Measurements from ENCODE around the gene C16orf96.
"Not testable (repeated sequence)": the region's sequence is repeated elsewhere in the genome, so short reads cannot be mapped to it uniquely, and the experiment has no call there.

C16orf96 gene

GRCh38 chr16:4566144-4566543 is 10.0 kb downstream of the C16orf96 start:
- no peak for FAIRE-seq

DNA sequence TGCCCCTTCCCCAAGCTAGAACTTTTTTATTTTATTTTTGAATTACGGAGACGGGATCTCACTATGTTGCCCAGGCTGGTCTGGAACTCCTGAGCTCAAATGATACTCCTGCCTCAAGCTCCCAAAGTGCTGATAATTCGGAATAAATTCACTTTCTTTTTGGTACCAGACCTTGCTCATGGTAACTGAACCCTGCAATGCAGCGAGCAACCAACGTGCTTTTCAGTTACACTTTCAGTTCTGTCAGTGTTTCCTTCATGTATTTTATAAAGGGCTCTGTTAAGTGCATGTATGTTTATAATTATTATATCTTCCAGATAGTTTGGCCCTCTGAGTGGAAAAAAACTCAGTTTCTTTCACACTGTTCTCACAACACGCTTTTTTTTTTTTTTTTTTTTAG is 13.9 kb downstream of the C16orf96 start:
- FAIRE-seq = no peak

DNA sequence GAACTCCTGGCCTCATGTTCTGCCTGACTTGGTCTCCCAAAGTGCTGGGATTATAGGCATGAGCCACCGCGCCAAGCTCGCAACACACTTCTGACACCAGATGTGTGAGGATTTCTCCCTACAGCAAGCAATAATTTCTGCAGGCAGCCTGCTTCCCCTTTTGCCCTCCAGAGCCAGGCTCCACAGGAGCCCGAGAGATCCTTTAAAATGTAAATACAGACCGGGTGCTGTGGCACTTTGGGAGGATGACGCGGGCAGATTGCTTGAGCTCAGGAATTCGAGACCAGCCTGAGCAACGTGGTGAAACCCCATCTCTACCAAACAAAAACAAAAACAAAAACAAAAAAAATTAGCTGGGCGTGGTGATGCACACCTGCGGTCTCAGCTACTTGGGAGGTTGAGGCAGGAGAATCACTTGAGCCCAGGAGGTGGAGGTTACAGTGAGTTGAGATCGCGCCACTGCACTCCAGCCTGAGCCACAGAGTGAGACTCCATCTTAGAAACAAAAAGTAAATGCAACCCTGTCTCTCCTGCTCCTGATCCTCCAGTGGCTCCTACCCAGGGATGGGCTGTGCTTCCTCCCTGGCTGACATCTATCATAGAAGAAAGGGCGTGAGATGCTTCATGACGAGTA is 14.7 kb downstream of the C16orf96 start:
- no peak for FAIRE-seq

- FAIRE-seq = no peak
These were observed 16.6 kb downstream of the C16orf96 start for GRCh38 chr16:4572715-4573114.

DNA sequence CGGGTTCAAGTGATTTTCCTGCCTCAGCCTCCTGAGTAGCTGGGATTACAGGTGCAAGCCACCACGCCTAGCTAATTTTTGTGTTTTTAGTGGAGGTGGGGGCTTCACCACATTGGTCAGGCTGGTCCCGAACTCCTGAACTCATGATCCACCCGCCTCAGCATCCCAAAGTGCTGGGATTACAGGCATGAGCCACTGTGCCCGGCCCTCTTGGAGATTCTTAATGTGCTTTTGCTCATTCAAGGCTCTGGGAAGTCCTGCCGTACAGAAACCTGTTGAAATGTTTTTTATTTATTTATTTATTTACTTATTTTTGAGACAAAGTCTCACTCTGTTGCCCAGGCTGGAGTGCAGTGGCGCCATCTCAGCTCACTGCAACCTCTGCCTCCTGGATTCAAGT is 17.8 kb downstream of the C16orf96 start:
- not testable (repeated sequence) for FAIRE-seq

DNA sequence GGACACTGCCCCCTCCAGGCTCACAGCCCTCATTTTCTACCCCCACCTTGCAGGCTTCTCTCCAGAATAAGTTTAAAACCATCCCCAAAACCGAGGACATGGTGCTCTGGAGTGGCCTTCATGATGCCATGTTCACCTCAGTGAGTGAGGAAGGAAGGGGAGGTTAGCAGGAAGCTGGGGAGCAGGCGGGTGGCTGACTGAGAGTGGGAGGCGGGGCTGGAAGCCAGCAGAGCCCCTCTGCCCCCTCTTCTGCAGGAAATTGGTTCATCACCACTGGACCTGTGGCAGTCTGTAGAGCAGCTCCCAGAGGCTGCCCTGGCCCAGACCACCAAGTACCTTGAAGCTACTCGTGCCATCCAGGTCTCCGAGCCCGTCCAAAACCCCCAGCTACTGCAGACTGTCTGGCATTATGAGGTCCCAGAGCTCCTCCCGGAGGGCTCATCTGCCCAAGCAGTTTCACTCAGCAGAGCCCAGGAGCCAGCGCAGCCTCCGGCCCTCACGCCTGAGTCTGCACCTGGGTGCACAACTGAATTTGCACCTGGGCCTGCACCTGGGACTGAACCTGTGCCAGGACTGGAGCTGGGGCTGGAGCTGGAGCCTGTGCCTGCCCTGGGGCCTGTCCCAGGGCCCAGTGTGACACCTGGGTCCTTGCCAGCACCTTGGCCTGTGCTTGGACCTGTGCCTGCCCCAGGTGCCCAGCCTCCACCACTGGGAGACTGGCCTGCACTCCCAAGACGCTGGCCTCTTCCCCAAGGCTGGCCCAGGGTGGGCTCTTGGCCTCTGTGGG is 19.0 kb downstream of the C16orf96 start:
- FAIRE-seq = no peak

DNA sequence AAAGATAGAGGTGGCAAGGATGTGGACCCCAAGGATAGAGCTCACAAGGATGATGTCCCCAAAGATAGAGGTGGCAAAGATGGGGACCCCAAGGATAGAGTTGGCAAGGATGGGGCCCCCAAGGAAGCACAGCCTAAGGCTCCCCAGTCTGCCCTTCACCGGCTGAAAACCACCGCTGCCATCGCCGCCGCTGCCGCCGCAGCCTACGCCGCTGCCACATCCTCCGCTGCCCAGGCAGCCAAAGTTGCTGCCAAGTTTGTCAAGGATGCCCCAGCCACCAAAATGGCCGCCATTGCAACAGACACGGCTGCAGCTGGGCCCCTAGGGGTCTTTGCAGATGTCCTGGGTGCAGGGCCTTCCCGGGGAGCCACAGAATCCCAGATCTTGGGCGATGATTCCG is 19.9 kb downstream of the C16orf96 start:
- FAIRE-seq = no peak

DNA sequence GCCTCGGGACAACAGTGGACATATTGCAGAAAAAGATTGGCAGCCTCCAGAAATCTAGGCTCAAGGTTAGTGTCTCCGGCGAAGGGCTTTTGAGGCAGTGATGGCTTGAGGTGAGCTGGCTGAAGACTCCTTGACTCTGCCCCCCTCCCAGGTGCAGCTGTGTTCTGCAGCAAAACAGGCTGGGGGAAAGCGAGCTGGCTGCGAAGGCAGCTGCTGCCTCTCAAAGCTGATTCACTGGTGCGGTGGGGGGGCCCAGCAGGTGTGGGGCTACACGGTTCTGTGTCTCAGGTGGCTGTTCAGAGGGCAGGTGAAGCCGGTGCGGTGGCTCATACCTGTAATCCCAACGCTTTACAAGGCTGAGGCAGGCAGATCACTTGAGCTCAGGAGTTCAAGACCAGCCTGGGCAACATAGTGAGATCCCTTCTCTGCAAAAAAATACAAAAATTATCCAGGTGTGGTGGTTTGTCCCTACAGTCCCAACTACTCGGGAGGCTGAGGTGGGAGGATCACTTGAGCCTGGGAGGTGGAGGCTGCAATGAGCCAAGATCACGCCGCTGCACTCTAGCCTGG is 22.9 kb downstream of the C16orf96 start:
- FAIRE-seq = no peak

- no peak for FAIRE-seq
These were observed 24.1 kb downstream of the C16orf96 start for GRCh38 chr16:4580250-4580649.

DNA sequence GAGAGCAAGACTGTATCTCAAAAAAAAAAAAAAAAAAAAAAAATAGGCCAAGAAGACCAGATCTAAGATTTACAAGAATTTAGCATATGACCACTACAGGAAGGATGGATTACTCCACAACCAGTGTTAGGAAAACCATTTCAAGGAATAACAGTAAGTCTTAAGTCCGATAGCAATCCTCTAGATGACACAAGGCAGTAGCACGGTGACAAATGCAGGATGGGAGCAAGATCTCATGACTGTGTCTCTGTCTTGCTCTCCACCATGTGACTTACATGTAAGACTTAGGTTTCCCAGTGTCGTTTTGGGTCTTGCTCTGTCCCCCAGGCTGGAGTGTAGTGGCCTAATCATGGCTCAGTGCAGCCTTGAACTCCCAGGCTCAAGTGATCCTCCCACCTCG is 27.8 kb downstream of the C16orf96 start:
- FAIRE-seq = no peak

GRCh38 chr16:4586291-4586690 is 30.2 kb downstream of the C16orf96 start:
- FAIRE-seq = no peak

DNA sequence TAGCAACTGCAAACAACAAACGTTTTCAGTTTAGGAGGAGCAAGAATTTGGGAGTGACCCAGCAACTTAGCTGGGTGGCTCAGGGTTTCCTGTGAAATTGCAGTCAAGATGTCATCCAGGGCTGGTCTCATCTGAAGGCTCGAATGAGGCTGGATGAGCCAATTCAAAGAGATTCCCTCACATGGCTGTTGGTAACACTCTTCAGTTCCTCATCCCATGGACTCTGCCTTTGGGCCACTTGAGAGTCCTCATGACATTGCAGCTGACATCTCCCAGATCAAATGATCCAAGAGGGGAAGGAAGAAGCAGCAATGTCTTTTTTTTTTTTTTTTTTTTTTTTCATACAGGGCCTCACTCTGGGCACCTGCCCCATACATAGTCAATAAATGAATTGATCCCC is 32.2 kb downstream of the C16orf96 start:
- FAIRE-seq = no peak

DNA sequence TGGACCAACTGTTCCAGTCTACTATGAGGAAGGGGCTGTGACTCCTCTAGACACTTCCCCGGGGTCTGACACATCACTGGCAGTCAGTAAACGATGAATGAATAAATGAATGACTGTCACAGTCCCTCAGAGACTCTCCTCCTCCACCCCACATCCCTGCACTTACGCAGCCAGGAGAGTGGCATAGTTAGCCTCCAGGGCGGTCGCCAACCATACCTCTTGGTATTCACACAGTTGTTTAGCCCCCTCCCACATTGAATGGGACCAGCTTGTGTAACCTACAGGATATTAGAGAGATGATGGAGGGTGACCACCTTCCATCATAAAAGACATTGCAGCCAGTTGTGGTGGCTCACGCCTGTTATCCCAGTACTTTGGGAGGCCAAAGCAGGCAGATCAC is 32.8 kb downstream of the C16orf96 start:
- FAIRE-seq = no peak

DNA sequence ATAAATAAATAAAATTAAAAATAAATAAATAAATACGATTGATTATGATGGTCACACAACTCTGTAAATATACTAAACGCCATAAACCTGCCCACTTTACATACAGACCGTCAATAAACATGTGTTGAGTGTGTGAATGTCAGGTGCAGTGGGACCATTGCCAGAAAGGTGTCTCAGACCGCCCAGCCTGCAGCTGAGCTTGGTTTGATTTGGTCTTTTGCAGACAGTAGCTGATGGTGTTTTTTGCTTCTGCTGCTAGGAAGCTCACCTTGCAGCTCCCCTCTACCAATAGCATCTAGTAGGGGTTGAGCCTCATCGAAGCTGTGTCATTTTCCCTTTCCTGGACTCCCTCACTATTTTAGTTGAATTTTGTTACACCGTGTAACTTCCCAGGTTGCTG is 35.1 kb downstream of the C16orf96 start:
- no peak for FAIRE-seq

GRCh38 chr16:4591706-4592470 is 35.7 kb downstream of the C16orf96 start:
- FAIRE-seq = no peak

- no peak for FAIRE-seq
These were observed 36.9 kb downstream of the C16orf96 start for GRCh38 chr16:4593086-4593485.

DNA sequence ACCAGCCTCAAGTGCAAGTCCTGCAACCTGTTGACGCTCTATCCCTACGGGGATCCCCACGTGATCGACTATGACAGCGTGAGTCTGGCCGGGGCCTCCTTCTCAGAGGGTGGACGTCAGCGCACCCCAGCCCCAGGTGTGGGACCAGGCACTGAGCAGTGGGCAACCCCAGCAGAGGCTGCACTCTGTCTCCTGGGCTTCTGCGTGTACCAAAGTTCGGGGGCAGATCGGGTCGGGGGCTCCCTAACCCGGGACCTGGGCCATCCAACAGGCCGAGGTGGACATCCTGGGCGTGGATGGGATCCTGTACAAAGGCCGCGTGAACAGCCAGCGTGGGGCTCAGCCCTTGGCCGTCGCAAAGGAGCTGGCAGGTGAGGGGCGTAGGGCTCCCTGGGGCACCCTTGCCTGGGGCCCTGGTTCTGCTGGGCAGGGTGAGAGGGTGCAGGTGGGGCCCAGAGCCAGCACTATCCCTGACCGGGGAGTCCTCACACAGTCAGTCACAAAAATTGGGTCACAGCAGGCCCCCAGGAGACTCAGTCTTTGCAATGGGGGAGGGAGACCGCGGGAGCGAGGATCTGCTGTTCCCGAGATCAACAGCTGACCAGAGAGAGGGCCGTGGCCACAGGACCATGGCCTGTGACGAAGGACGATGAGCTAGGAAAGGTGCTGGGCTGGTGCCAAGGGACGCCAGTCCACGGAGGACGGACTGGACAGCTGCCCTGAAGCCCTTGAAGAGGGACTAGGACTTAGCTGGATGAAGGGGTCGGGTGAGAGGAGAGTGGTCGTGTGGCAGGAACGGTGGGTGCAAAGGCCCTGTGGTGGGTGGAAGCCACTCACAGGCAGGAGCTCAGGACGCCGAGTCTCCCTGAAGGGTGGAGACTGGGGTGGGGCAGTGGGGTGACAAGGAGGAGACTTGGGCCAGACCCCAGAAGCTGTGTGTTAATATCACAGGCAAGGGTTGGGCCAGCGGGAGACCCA is 38.6 kb downstream of the C16orf96 start:
- FAIRE-seq = no peak

GRCh38 chr16:4597174-4597573 is 41.0 kb downstream of the C16orf96 start:
- no peak for FAIRE-seq

GRCh38 chr16:4599037-4599436 is 42.9 kb downstream of the C16orf96 start:
- FAIRE-seq = no peak

DNA sequence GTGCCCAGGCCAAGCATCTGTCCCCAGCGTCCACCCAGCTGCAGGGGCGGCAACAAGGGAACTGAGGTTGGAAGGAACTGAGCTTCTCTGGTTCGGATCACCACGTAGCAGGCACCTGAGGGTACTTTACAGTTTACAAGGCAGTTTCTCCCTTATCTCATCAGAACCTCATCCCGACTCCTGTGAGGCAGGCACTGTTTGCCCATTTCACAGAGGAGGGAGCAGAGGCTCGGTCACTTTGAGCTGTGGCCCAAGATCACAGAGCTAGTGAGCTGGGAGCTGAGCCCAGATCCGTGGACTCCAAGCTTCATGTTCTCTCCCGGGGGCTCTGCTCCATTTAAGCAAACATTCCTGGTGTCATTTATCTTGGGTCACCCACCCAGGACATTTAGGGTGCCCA is 43.4 kb downstream of the C16orf96 start:
- no peak for FAIRE-seq

DNA sequence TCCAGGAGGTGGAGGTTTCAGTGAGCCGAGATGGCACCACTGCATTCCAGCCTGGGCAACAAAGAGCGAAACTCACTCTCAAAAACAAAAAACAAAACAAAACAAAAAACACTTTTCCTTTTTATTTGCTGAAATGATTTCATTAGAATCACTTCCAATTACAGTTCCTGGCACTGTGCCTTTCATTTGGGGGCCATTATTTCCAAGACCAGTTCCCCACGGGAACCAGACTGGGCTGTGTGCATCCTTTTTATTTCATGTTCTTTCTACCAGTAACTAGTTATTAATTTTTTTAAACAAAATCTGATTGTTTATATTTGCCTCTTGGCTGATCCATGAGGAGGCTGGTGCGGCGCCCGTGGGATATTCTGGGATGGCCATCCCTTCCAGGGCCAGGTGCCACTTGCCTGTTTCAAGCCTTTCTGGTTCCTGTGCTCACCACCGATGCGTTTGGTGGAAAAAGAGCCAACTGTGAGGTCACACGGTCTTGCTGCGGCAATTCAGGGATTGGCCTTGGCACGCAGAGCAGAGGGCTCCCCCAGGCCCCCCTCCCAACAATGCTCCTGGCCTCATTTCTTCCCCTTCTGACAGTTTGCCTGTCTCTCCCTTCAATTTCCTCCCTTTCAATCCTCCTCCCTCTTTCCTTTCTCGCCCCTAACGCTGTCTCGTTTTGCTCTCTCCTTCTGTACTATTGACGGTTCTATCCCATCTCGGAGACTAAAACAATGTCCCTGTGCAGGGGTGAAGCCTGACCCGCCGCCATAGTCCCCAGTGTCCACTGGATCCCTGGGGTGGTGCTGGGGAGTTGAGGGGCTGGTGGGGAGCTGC is 45.1 kb downstream of the C16orf96 start:
- FAIRE-seq = no peak

- FAIRE-seq = no peak
These were observed 45.7 kb downstream of the C16orf96 start for GRCh38 chr16:4601864-4602186.

Data from TTC549 (cell line).